ENCODE results near the gene RAVER1. TPM values are rescaled to one million over a fixed set of nuclear protein-coding genes. Genes with fewer than 3 reads are reported as not detected.

RAVER1 gene
- total and polyA plus RNA-seq, 10 of the 15 experiments (the other 5 are each of a cell fraction or from before 2014, with no cell fraction given), result 0.03 to 87.0 (median 12.1) TPM

DNA sequence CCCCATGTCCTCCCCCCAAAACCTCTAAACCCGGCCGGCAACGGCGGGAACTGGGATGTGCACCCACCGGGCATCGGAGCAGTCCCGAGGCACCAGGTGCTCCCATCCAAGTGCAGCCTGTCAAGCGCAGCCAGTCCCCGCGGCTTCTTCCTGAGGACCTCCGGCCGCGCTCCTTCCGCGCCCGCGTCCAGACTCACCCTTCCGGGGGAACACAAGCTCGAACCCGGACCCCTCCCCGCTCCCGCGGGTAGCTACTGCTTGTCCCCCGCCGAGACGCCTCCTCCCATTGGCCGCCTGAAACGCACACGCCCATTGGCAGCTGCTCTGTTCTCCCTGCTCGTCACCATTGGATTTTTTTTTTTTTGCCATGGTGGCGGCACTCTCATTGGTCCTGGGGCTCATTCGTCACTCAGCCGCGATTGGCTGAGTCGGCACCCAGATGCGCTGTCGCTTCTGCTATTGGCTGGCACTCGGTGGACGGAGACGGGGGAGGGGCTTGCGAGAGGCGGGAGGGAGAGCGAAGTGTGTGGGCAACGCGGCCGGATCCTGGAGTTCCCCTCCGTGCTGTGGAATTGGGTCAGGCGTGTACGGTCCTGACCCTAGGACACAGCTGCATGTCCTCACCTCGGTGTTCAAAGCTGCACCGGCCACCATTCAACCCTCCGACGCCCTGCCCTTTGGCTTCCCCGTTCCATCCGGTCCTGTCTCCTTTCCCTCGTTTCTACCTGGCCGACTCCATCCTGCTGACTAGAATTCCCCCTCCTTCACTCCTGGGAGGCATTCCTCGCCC is 47.2 kb upstream of the RAVER1 start, which contains the start of gene TYK2 (continued):
- no peak for TF ChIP-seq CUX1 (IDR thresholded peaks at IDR 0.05; ENCODE audit: insufficient replicate concordance, low read depth, low read length)
- TF ChIP-seq NR2F1 (conservative IDR thresholded peaks at IDR 0.05), result peak; percentile 93
- TF ChIP-seq, protein P1, sequence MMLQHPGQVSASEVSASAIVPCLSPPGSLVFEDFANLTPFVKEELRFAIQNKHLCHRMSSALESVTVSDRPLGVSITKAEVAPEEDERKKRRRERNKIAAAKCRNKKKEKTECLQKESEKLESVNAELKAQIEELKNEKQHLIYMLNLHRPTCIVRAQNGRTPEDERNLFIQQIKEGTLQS (IDR thresholded peaks at IDR 0.05; ENCODE audit: borderline replicate concordance, extremely low read depth, low read depth, low read length), result no peak
- TF ChIP-seq KAT2A (conservative IDR thresholded peaks at IDR 0.05; ENCODE audit: control insufficient read depth, low read depth, low read length), result no peak
- TF ChIP-seq CHD2 (IDR thresholded peaks at IDR 0.05; ENCODE audit: borderline replicate concordance, low read depth, low read length), result peak; percentile 96
- peak; percentile 72; the same call in 1 of the 2 replicates for TF ChIP-seq E2F4 (IDR thresholded peaks at IDR 0.05; ENCODE audit: low read depth, low read length)
- TF ChIP-seq SIN3A (IDR thresholded peaks at IDR 0.05; ENCODE audit: low read depth, low read length), result peak; percentile 81; the same call in 1 of the 2 replicates
- no peak for TF ChIP-seq ZNF24 (IDR thresholded peaks at IDR 0.05)
- peak; percentile 67 for TF ChIP-seq RUNX3 (IDR thresholded peaks at IDR 0.05; ENCODE audit: low read length)
- TF ChIP-seq ATF7 (IDR thresholded peaks at IDR 0.05; ENCODE audit: low read depth), result peak; percentile 78
- no peak for TF ChIP-seq ZBTB4 (CRISPR knock-in tag; IDR thresholded peaks at IDR 0.05)
- TF ChIP-seq, protein P2, sequence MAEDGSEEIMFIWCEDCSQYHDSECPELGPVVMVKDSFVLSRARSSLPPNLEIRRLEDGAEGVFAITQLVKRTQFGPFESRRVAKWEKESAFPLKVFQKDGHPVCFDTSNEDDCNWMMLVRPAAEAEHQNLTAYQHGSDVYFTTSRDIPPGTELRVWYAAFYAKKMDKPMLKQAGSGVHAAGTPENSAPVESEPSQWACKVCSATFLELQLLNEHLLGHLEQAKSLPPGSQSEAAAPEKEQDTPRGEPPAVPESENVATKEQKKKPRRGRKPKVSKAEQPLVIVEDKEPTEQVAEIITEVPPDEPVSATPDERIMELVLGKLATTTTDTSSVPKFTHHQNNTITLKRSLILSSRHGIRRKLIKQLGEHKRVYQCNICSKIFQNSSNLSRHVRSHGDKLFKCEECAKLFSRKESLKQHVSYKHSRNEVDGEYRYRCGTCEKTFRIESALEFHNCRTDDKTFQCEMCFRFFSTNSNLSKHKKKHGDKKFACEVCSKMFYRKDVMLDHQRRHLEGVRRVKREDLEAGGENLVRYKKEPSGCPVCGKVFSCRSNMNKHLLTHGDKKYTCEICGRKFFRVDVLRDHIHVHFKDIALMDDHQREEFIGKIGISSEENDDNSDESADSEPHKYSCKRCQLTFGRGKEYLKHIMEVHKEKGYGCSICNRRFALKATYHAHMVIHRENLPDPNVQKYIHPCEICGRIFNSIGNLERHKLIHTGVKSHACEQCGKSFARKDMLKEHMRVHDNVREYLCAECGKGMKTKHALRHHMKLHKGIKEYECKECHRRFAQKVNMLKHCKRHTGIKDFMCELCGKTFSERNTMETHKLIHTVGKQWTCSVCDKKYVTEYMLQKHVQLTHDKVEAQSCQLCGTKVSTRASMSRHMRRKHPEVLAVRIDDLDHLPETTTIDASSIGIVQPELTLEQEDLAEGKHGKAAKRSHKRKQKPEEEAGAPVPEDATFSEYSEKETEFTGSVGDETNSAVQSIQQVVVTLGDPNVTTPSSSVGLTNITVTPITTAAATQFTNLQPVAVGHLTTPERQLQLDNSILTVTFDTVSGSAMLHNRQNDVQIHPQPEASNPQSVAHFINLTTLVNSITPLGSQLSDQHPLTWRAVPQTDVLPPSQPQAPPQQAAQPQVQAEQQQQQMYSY (CRISPR knock-in tag; IDR thresholded peaks at IDR 0.05), result no peak
- TF ChIP-seq PBX3 (IDR thresholded peaks at IDR 0.05; ENCODE audit: insufficient replicate concordance, low read depth, low read length), result peak; percentile 50

Measured in GM12878 (cell line).